HepG2 (cell line): ENCODE measurements around the gene FAM20C. TPM values are rescaled to one million over a fixed set of nuclear protein-coding genes. Genes with fewer than 3 reads are reported as not detected.
A peak's percentile ranks its signal among the peaks of the same experiment; 100 is the strongest.

Experiments
- CEBPZ ChIP-seq: IDR thresholded peaks from 2 replicates; pipeline ENCODE4 v1.6.1; 2012; ENCODE audit warnings: low read length, improper control_type of control experiment
- CHD4 ChIP-seq: fragments of 200-600 bp; sonication (generic); IDR thresholded peaks from 2 replicates; pipeline ENCODE4 v1.7.0; 2017; ENCODE audit warnings: mild to moderate bottlenecking, low read length, borderline replicate concordance
- FOXO4 ChIP-seq: sonication (generic); formaldehyde crosslinking; conservative IDR thresholded peaks from 2 replicates; pipeline ENCODE4 v1.8.1; 2023; ENCODE audit warnings: missing genetic modification reagents
- HMGXB4 ChIP-seq, 2 experiments: sonication (generic) in 1 of 2; formaldehyde crosslinking in 1 of 2; IDR thresholded peaks; 2 replicates each; pipeline versions ENCODE4 v1.4.0 to v1.6.1; 2018 to 2020; ENCODE audit warnings: missing genetic modification reagents in 2 of 2, borderline replicate concordance in 1 of 2, low read depth in 1 of 2, mild to moderate bottlenecking in 1 of 2, missing biosample characterization in 1 of 2
- HNRNPK ChIP-seq: fragments of 200-400 bp; formaldehyde crosslinking; IDR thresholded peaks from 2 replicates; pipeline ENCODE4 v1.6.1; 2018; ENCODE audit warnings: low read length, low read depth, moderate library complexity, mild to moderate bottlenecking; ENCODE audit not compliant: poor library complexity, severe bottlenecking
- NFATC3 ChIP-seq: sonication (generic); formaldehyde crosslinking; IDR thresholded peaks from 2 replicates; pipeline ENCODE4 v1.5.1; 2020; ENCODE audit warnings: mild to moderate bottlenecking, missing genetic modification reagents
- POLR2AphosphoS5 ChIP-seq: IDR thresholded peaks from 2 replicates; pipeline ENCODE4 v1.6.1; 2012; ENCODE audit warnings: low read depth, low read length
- SRSF9 ChIP-seq: fragments of 200-400 bp; formaldehyde crosslinking; IDR thresholded peaks from 2 replicates; pipeline ENCODE4 v1.6.1; 2018; ENCODE audit warnings: borderline replicate concordance, mild to moderate bottlenecking, low read depth, low read length; ENCODE audit not compliant: insufficient read depth, poor library complexity, severe bottlenecking
- ZNF264 ChIP-seq: sonication (generic); formaldehyde crosslinking; IDR thresholded peaks from 2 replicates; pipeline ENCODE4 v1.4.0; 2020; ENCODE audit warnings: missing genetic modification reagents
- ZNF292 ChIP-seq: sonication (generic); formaldehyde crosslinking; IDR thresholded peaks from 2 replicates; pipeline ENCODE4 v1.8.1; 2022; ENCODE audit warnings: mild to moderate bottlenecking, low read depth, missing genetic modification reagents, borderline replicate concordance
- ZNF501 ChIP-seq: sonication (generic); formaldehyde crosslinking; IDR thresholded peaks from 2 replicates; pipeline ENCODE4 v1.5.1; 2020; ENCODE audit warnings: mild to moderate bottlenecking, moderate library complexity, missing genetic modification reagents
- ZNF563 ChIP-seq: sonication (generic); formaldehyde crosslinking; IDR thresholded peaks from 2 replicates; pipeline ENCODE4 v1.8.0; 2022; ENCODE audit warnings: mild to moderate bottlenecking, moderate library complexity, missing genetic modification reagents
- ZNF564 ChIP-seq: sonication (generic); formaldehyde crosslinking; IDR thresholded peaks from 2 replicates; pipeline ENCODE4 v1.8.1; 2023; ENCODE audit warnings: mild to moderate bottlenecking, missing genetic modification reagents
- ZNF878 ChIP-seq: sonication (generic); formaldehyde crosslinking; IDR thresholded peaks from 2 replicates; pipeline ENCODE4 v1.8.1; 2023; ENCODE audit warnings: mild to moderate bottlenecking, missing genetic modification reagents, moderate library complexity
- ZSCAN29 ChIP-seq: sonication (generic); formaldehyde crosslinking; conservative IDR thresholded peaks from 2 replicates; pipeline ENCODE4 v1.4.0; 2020; ENCODE audit warnings: mild to moderate bottlenecking, missing genetic modification reagents
- polyA plus RNA-seq, 8 experiments: library from polyadenylated mRNA; depleted of rRNA in 3 of 8; stranded (reverse) in 7 of 8; unstranded in 1 of 8; fragments of >200 nt; fragmentation: Illumina TruSeq in 4 of 8; extraction: Trizol in 4 of 8; gene quantifications; 2 replicates each; pipeline versions ENCODE4 v1.2.1 to v1.2.3, GENCODE V29; 2011 to 2016; ENCODE audit warnings: low read depth in 4 of 8, missing spikeins in 1 of 8, mixed read lengths in 1 of 8; ENCODE audit not compliant: insufficient read depth in 1 of 8
- total RNA-seq, 5 experiments: library from RNA; depleted of rRNA; stranded (reverse); fragments of >200 nt; fragmentation: Illumina TruSeq; extraction: Trizol; gene quantifications; 2 replicates each; pipeline ENCODE4 v1.2.3, GENCODE V29; 2016; ENCODE audit warnings: low read depth in 1 of 5
- TF ChIP-seq, protein P1 (sequence below): sonication (generic); formaldehyde crosslinking; IDR thresholded peaks from 2 replicates; pipeline ENCODE4 v1.5.0; 2020; ENCODE audit warnings: mild to moderate bottlenecking, missing genetic modification reagents, borderline replicate concordance

FAM20C gene
- total and polyA plus RNA-seq, 2 of the 13 experiments (the other 11 are each of a cell fraction or from before 2014, with no cell fraction given), result 11.9 to 19.9 TPM

- TF ChIP-seq, protein P1, sequence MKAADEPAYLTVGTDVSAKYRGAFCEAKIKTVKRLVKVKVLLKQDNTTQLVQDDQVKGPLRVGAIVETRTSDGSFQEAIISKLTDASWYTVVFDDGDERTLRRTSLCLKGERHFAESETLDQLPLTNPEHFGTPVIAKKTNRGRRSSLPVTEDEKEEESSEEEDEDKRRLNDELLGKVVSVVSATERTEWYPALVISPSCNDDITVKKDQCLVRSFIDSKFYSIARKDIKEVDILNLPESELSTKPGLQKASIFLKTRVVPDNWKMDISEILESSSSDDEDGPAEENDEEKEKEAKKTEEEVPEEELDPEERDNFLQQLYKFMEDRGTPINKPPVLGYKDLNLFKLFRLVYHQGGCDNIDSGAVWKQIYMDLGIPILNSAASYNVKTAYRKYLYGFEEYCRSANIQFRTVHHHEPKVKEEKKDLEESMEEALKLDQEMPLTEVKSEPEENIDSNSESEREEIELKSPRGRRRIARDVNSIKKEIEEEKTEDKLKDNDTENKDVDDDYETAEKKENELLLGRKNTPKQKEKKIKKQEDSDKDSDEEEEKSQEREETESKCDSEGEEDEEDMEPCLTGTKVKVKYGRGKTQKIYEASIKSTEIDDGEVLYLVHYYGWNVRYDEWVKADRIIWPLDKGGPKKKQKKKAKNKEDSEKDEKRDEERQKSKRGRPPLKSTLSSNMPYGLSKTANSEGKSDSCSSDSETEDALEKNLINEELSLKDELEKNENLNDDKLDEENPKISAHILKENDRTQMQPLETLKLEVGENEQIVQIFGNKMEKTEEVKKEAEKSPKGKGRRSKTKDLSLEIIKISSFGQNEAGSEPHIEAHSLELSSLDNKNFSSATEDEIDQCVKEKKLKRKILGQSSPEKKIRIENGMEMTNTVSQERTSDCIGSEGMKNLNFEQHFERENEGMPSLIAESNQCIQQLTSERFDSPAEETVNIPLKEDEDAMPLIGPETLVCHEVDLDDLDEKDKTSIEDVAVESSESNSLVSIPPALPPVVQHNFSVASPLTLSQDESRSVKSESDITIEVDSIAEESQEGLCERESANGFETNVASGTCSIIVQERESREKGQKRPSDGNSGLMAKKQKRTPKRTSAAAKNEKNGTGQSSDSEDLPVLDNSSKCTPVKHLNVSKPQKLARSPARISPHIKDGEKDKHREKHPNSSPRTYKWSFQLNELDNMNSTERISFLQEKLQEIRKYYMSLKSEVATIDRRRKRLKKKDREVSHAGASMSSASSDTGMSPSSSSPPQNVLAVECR (CRISPR knock-in tag), result peak; percentile 79; the same call in 1 of the 2 replicates
- TF ChIP-seq ZNF564 (CRISPR knock-in tag) (0 out of 2 replicates have a peak, but pooled peaks have one; percentile 25), ZSCAN29 (CRISPR knock-in tag) (0 out of 2 replicates have a peak, but pooled peaks have one; percentile 34), ZNF501 (CRISPR knock-in tag) (peak; percentile 1; the same call in 1 of the 2 replicates), SRSF9 (no peak), ZNF878 (CRISPR knock-in tag) (0 out of 2 replicates have a peak, but pooled peaks have one; percentile 38), NFATC3 (no peak), ZNF264 (CRISPR knock-in tag) (no peak), ZNF292 (CRISPR knock-in tag) (peak; percentile 55; the same call in 1 of the 2 replicates), CEBPZ (no peak), ZNF563 (CRISPR knock-in tag) (0 out of 2 replicates have a peak, but pooled peaks have one; percentile 38), HMGXB4 (CRISPR knock-in tag; IDR thresholded peaks at IDR 0.05; ENCODE audit: borderline replicate concordance in 1 of 2, low read depth in 1 of 2) (0 out of 4 replicates have a peak, but pooled peaks of 1 of the 2 experiments have one; percentile 12), CHD4 (no peak), HNRNPK (peak; percentile 39), FOXO4 (CRISPR knock-in tag) (0 out of 2 replicates have a peak, but pooled peaks have one; percentile 34), POLR2AphosphoS5 (peak; percentile 74)
Measured at GRCh38 chr7:194252-195009, 2.1 kb downstream of the FAM20C start (continued).
